ENCODE measurements around the gene SLC6A16.

GRCh38 chr19:49247676-49248075 lies 77.3 kb downstream of the SLC6A16 start:
- TF ChIP-seq CTCF (IDR thresholded peaks at IDR 0.05) (no peak), POLR2AphosphoS5 (IDR thresholded peaks at IDR 0.05) (no peak)

All from sigmoid colon (tissue), 4 donors.